Measurements from ENCODE around the gene ITGAL.

Gene ITGAL

DNA sequence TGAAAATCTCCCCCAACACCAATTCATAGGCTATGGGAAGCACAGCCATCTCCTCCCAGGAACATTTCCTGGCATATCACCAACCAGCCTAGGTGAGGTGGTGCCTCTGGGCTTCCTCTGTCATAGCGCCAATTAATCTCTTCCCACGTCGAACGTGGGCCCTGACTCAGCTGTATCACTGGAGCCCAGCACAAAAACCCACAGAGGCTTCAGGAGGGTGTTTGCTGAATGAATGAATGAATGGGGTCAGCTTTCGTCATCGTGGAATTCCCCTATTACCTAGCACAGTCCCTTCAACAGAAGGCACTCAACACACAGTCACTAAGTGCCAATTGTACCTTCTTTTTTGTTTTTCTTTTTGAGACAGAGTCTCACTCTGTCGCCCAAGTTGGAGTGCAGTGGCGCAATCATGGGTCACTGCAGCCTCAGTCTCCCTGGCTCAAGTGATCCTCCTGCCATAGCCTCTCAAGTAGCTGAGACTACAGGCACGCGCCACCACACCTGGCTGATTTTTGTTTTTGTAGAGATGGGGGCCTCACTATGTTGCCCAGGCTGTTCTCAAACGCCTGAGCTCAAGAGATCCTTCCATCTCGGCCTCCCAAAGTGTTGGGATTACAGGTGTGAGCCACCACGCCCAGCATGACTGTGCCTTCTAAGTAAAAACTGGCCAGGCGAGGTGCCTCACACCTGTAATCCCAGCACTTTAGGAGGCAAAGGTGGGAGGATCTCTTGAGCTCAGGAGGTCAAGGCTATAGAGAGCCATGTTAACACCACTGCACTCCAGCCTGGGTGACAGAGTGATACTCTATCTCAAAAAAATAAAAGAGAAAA, 94.8 kb downstream of the ITGAL start:
- DNase-seq = no peak
- no peak overlapping the region for H3K4me3 ChIP-seq (ENCODE audit: low read depth, low read length)
- in situ Hi-C loops (cut with HindIII; ENCODE audit: low pct_ligation_motif_present, low sequenced_read_pairs) = no loop called here
- no peaks in the 10 kb centered on the region for H3K36me3 ChIP-seq (replicated peaks)
- peak overlapping the region; percentile 25 for H3K27ac ChIP-seq
- no peaks in the 10 kb centered on the region for H3K27me3 ChIP-seq (replicated peaks)
- TF ChIP-seq, protein P1, sequence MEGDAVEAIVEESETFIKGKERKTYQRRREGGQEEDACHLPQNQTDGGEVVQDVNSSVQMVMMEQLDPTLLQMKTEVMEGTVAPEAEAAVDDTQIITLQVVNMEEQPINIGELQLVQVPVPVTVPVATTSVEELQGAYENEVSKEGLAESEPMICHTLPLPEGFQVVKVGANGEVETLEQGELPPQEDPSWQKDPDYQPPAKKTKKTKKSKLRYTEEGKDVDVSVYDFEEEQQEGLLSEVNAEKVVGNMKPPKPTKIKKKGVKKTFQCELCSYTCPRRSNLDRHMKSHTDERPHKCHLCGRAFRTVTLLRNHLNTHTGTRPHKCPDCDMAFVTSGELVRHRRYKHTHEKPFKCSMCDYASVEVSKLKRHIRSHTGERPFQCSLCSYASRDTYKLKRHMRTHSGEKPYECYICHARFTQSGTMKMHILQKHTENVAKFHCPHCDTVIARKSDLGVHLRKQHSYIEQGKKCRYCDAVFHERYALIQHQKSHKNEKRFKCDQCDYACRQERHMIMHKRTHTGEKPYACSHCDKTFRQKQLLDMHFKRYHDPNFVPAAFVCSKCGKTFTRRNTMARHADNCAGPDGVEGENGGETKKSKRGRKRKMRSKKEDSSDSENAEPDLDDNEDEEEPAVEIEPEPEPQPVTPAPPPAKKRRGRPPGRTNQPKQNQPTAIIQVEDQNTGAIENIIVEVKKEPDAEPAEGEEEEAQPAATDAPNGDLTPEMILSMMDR (IDR thresholded peaks at IDR 0.05; ENCODE audit: low read depth, low read length, missing control alignments) = no peak

DNA sequence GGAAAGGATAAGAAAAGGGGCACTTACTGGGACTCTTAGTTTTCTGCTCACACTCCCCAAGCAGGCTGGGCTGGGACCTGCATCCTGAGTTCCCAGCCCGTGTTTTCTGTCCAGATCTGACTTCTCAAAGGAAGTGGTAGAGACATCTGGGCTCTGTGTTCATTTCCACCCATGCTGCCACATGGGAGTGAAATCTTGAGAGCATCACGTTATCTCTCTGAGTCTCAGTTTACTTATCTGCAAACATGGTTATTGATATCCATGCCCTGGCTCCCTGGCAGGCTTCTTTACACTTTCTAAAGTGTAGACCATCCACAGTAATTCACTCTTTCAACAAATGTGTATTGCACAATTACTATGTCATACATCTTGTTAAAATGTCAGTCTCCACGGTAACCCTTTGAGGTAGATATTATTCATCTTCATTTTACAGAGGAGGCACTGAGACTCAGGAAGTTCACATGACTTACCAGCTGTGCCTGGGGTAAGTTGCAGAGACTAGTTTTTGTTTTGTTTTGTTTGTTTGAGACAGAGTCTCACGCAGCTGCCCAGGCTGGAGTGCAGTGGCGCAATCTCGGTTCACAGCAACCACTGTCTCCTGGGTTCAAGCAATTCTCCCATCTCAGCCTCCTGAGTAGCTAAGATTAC, 95.6 kb downstream of the ITGAL start:
- H3K4me3 ChIP-seq (ENCODE audit: low read depth, low read length) = no peak overlapping the region
- in situ Hi-C loops (cut with HindIII; ENCODE audit: low pct_ligation_motif_present, low sequenced_read_pairs) = no loop called here
- H3K36me3 ChIP-seq (replicated peaks) = no peaks in the 10 kb centered on the region
- no peaks in the 10 kb centered on the region for H3K27me3 ChIP-seq (replicated peaks)
- peak; percentile 49 for DNase-seq
- TF ChIP-seq, protein P1 (IDR thresholded peaks at IDR 0.05; ENCODE audit: low read depth, low read length, missing control alignments) = no peak
- peak overlapping the region; percentile 25 for H3K27ac ChIP-seq

DNA sequence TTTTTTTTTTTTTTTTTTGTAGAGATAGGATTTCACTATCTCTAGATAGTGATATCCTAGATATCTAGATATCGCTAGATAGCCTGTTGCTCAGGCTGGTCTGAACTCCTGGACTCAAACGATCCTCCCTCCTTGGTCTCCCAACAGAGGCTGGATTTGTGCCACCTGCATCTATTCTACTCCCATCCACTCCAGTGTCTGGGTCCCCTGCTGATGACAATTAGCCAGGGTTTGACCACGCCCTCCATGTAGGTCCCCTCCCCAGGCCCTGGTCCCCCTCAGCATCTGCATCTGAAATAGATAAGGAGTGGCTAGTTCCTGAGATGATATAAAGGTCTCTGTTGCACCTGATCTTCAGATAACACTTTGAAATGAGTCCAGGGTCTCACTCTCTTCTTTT, 96.7 kb downstream of the ITGAL start:
- no peak for DNase-seq
- in situ Hi-C loops (cut with HindIII; ENCODE audit: low pct_ligation_motif_present, low sequenced_read_pairs) = no loop called here
- TF ChIP-seq, protein P1 (IDR thresholded peaks at IDR 0.05; ENCODE audit: low read depth, low read length, missing control alignments) = no peak
- no peaks in the 10 kb centered on the region for H3K36me3 ChIP-seq (replicated peaks)
- H3K27ac ChIP-seq = no peak overlapping the region
- no peak overlapping the region for H3K4me3 ChIP-seq (ENCODE audit: low read depth, low read length)
- no peaks in the 10 kb centered on the region for H3K27me3 ChIP-seq (replicated peaks)

DNA sequence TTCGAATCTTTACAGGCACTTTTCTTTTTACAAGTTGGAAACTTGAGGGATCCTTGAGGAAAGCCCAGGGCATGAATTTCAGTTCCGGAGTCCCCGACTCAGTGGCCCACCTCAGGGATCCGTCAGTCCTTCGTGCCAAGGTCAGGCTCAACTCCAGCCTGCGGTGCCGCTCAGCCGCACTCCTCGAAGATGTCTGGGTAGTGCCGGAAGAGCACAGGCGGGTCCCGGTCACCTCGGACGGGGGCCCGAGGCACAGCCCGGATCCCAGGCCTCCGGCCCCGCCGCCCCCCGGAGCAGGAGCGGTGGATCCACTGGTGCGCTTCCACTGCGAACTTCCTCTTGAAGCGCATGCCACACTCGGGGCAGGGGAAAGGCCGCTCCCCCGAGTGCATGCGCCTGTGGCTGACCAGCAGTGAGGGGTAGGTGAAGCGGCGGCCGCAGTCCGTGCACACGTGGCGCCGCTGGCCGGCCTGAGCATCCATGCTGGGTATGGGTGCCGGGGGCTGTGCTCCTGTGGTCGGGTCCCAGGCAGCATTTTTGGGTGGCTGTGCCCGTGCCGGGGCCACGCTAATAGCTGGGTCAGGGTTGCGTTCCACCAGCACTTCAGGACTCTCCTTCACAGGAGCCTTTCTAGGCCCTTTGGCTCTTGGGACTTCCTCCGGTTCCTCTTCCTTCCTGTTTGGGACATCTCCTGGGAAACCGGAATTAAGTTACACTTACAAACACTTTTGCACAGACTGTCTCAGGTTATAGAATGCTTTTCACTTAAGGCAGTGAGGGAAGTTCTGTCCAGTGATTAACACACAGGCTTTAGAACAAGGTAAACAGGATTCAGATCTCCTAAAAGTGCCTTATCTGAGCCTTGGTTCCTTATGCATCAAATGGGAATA, 97.4 kb downstream of the ITGAL start:
- H3K4me3 ChIP-seq (ENCODE audit: low read depth, low read length) = no peak overlapping the region
- no peak overlapping the region for H3K27ac ChIP-seq
- in situ Hi-C loops (cut with HindIII; ENCODE audit: low pct_ligation_motif_present, low sequenced_read_pairs) = no loop called here

More for the DNA sequence above, 97.4 kb downstream of the ITGAL start:
- TF ChIP-seq, protein P1 (IDR thresholded peaks at IDR 0.05; ENCODE audit: low read depth, low read length, missing control alignments) = no peak
- Histone ChIP-seq H3K27me3 (replicated peaks) (no peaks in the 10 kb centered on the region), H3K36me3 (replicated peaks) (no peaks in the 10 kb centered on the region)
- no peak for DNase-seq

All from brain microvascular endothelial cell (primary cell).